K562 (cell line): ENCODE measurements around the gene SPATA32. TPM values are rescaled to one million over a fixed set of nuclear protein-coding genes. Genes with fewer than 3 reads are reported as not detected.

Experiments used
- CCAR2 ChIP-seq: fragments of 200-400 bp; formaldehyde crosslinking; IDR thresholded peaks from 2 replicates; pipeline ENCODE4 v1.6.1; 2017; ENCODE audit warnings: mild to moderate bottlenecking, low read depth, low read length
- CHD2 ChIP-seq: IDR thresholded peaks from 2 replicates; pipeline ENCODE4 v1.6.1; 2011; ENCODE audit warnings: low read depth, low read length
- EP400 ChIP-seq: fragments of 450-650 bp; IDR thresholded peaks from 2 replicates; pipeline ENCODE4 v1.6.1; 2017; ENCODE audit warnings: antibody characterized with exemption, mild to moderate bottlenecking, moderate library complexity
- GATAD2A ChIP-seq: fragments of 450-650 bp; IDR thresholded peaks from 2 replicates; pipeline ENCODE4 v1.6.1; 2017
- KLF1 ChIP-seq: fragments of 450-650 bp; IDR thresholded peaks from 2 replicates; pipeline ENCODE4 v1.6.1; 2016; ENCODE audit warnings: missing genetic modification characterization, missing compliant biosample characterization
- MYC ChIP-seq, 2 experiments: fragments of 250-450 bp in 1 of 2; sonication (Bioruptor Pico) in 1 of 2; IDR thresholded peaks; 2 replicates each; pipeline versions ENCODE4 v1.5.1 to v1.6.1; 2012 to 2021; ENCODE audit warnings: low read depth in 2 of 2, borderline replicate concordance in 1 of 2, improper control_type of control experiment in 1 of 2, low read length in 1 of 2, mild to moderate bottlenecking in 1 of 2, moderate library complexity in 1 of 2
- PML ChIP-seq: IDR thresholded peaks from 2 replicates; pipeline ENCODE4 v1.6.1; 2012; ENCODE audit warnings: low read length, inconsistent platforms
- RERE ChIP-seq: sonication (generic); formaldehyde crosslinking; IDR thresholded peaks from 2 replicates; pipeline ENCODE4 v1.8.0; 2023; ENCODE audit warnings: missing genetic modification reagents, mild to moderate bottlenecking, borderline replicate concordance
- RHOXF2B ChIP-seq: fragments of 250-450 bp; sonication (Bioruptor Pico); conservative IDR thresholded peaks from 2 replicates; pipeline ENCODE4 v1.5.1; 2021
- VEZF1 ChIP-seq: fragments of 200-800 bp; sonication (Bioruptor generic); IDR thresholded peaks from 2 replicates; pipeline ENCODE4 v1.6.1; 2017; ENCODE audit warnings: missing genetic modification characterization, missing compliant biosample characterization
- ZNF175 ChIP-seq: fragments of 200-800 bp; sonication (Bioruptor generic); IDR thresholded peaks from 2 replicates; pipeline ENCODE4 v1.6.1; 2016; ENCODE audit warnings: low read depth, mild to moderate bottlenecking, missing genetic modification characterization, missing compliant biosample characterization
- polyA plus RNA-seq, 8 experiments: library from polyadenylated mRNA; depleted of rRNA in 4 of 8; stranded (reverse) in 5 of 8; unstranded in 3 of 8; fragments of >200 nt; fragmentation: Nextera tagmentation in 2 of 8; fragmentation: Illumina TruSeq in 1 of 8; extraction: Ambion mirVana in 2 of 8; extraction: Trizol in 1 of 8; gene quantifications; 2 replicates each; pipeline versions ENCODE4 v1.2.1 to v1.2.3, GENCODE V29; 2011 to 2014; ENCODE audit warnings: inconsistent platforms in 1 of 8, missing spikeins in 1 of 8
- total RNA-seq, 7 experiments: library from RNA; depleted of rRNA in 6 of 7; stranded (reverse); fragments of >200 nt in 6 of 7; fragmentation: Illumina TruSeq in 2 of 7; extraction: Trizol in 2 of 7; gene quantifications; 2 replicates each; pipeline versions ENCODE4 v1.2.1 to v1.2.3, GENCODE V29; 2011 to 2021; ENCODE audit warnings: low replicate concordance in 1 of 7
- TF ChIP-seq, protein P1 (sequence below), 2 experiments: fragments of 250-450 bp in 1 of 2; fragments of 450-650 bp in 1 of 2; sonication (Bioruptor Pico) in 1 of 2; IDR thresholded peaks; 2 replicates each; pipeline versions ENCODE4 v1.6.1 to v1.8.0; 2016 to 2021; ENCODE audit warnings: mild to moderate bottlenecking in 2 of 2, moderate library complexity in 2 of 2, missing compliant biosample characterization in 1 of 2, missing genetic modification characterization in 1 of 2
- TF ChIP-seq, protein P2 (sequence below): sonication (generic); formaldehyde crosslinking; IDR thresholded peaks from 2 replicates; pipeline ENCODE4 v1.8.0; 2022; ENCODE audit warnings: mild to moderate bottlenecking, missing genetic modification reagents, borderline replicate concordance

Gene SPATA32
- total and polyA plus RNA-seq, 9 of the 15 experiments (the other 6 are each of a cell fraction or from before 2014, with no cell fraction given), result 0.03 to 0.06 TPM; not detected in 7

GRCh38 chr17:45225964-45226530 lies 35.8 kb downstream of the SPATA32 start (continued):
- TF ChIP-seq KLF1 (tag) (peak; percentile 47; the same call in 1 of the 2 replicates), MYC (IDR thresholded peaks at IDR 0.05; ENCODE audit: low read depth, low read length) (peak; percentile 88; the same call in 1 of the 2 replicates), MYC (CRISPR knock-in tag; IDR thresholded peaks at IDR 0.05; ENCODE audit: borderline replicate concordance, low read depth) (no peak), RHOXF2B (no peak), CCAR2 (no peak), RERE (CRISPR knock-in tag) (no peak), PML (peak; percentile 38; the same call in 1 of the 2 replicates), CHD2 (peak; percentile 31; the same call in 1 of the 2 replicates), EP400 (peak; percentile 86), GATAD2A (0 out of 2 replicates have a peak, but pooled peaks have one; percentile 47), ZNF175 (0 out of 2 replicates have a peak, but pooled peaks have one; percentile 69), VEZF1 (peak; percentile 91)
- TF ChIP-seq, protein P1, sequence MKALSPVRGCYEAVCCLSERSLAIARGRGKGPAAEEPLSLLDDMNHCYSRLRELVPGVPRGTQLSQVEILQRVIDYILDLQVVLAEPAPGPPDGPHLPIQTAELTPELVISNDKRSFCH (CRISPR knock-in tag; IDR thresholded peaks at IDR 0.05), result no peak
- TF ChIP-seq, protein P1 (tag; IDR thresholded peaks at IDR 0.05), result 0 out of 2 replicates have a peak, but pooled peaks have one; percentile 54
- TF ChIP-seq, protein P2, sequence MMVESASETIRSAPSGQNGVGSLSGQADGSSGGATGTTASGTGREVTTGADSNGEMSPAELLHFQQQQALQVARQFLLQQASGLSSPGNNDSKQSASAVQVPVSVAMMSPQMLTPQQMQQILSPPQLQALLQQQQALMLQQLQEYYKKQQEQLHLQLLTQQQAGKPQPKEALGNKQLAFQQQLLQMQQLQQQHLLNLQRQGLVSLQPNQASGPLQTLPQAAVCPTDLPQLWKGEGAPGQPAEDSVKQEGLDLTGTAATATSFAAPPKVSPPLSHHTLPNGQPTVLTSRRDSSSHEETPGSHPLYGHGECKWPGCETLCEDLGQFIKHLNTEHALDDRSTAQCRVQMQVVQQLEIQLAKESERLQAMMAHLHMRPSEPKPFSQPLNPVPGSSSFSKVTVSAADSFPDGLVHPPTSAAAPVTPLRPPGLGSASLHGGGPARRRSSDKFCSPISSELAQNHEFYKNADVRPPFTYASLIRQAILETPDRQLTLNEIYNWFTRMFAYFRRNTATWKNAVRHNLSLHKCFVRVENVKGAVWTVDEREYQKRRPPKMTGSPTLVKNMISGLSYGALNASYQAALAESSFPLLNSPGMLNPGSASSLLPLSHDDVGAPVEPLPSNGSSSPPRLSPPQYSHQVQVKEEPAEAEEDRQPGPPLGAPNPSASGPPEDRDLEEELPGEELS (CRISPR knock-in tag), result peak; percentile 80; the same call in 1 of the 2 replicates
